ENCODE data around the gene ERBB4. TPM values are rescaled to one million over a fixed set of nuclear protein-coding genes. Genes with fewer than 3 reads are reported as not detected.

The ERBB4 gene
- total RNA-seq, 1 experiment from 2014 or later: 0.15 TPM

GRCh38 chr2:212330263-212330662 is 208.3 kb downstream of the ERBB4 start:
- no peak for DNase-seq (ENCODE audit: low read depth, low spot score)
- BruUV-seq (replicated peaks): no TSS peak
- Histone ChIP-seq H3K27ac (ENCODE audit: low read length) (no peak overlapping the region), H3K9me3 (ENCODE audit: control insufficient read depth, insufficient read depth, low read depth, low read length) (no peaks in the 10 kb centered on the region), H3K4me3 (ENCODE audit: low read depth in 2 of 2, low read length in 2 of 2) (no peak overlapping the region), H3K27me3 (ENCODE audit: control insufficient read depth, insufficient read depth, low read length) (no peaks in the 10 kb centered on the region), H3K4me1 (ENCODE audit: control insufficient read depth, insufficient read depth, low read length) (no peaks in the 10 kb centered on the region), H3K36me3 (ENCODE audit: control insufficient read depth, insufficient read depth, low read length) (no peaks in the 10 kb centered on the region)
- no peak for ATAC-seq
- intact Hi-C loops (cut with micrococcal nuclease; ENCODE audit: unreplicated experiment): no loop called here
- ChIA-PET CTCF (no interaction called here), POLR2A (no interaction called here)
- no peak for TF ChIP-seq TCF7L2 (IDR thresholded peaks at IDR 0.05; ENCODE audit: low read depth, low read length)
- TF ChIP-seq REST (IDR thresholded peaks at IDR 0.05; ENCODE audit: insufficient read depth in 1 of 2, low read depth in 2 of 2, low read length in 1 of 2): no peak
- no peak for TF ChIP-seq SIN3A (IDR thresholded peaks at IDR 0.05; ENCODE audit: borderline replicate concordance, insufficient read depth, low read depth, low read length)
- TF ChIP-seq CTCF (IDR thresholded peaks at IDR 0.05): no peak
- no peak for TF ChIP-seq POLR2AphosphoS5 (IDR thresholded peaks at IDR 0.05; ENCODE audit: low read depth, low read length)
- in situ Hi-C loops (cut with HindIII; ENCODE audit: low pct_unique_long_range_greater_than_20kb, low sequenced_read_pairs): no loop called here

GRCh38 chr2:212328712-212329496 is 209.7 kb downstream of the ERBB4 start:
- no peaks in the 10 kb centered on the region for H3K9me3 ChIP-seq (ENCODE audit: control insufficient read depth, insufficient read depth, low read depth, low read length)
- H3K4me1 ChIP-seq (ENCODE audit: control insufficient read depth, insufficient read depth, low read length): no peaks in the 10 kb centered on the region
- H3K27me3 ChIP-seq (ENCODE audit: control insufficient read depth, insufficient read depth, low read length): no peaks in the 10 kb centered on the region
- in situ Hi-C loops (cut with HindIII; ENCODE audit: low pct_unique_long_range_greater_than_20kb, low sequenced_read_pairs): no loop called here
- no peak overlapping the region for H3K4me3 ChIP-seq (ENCODE audit: low read depth in 2 of 2, low read length in 2 of 2)
- DNase-seq (ENCODE audit: low read depth, low spot score): no peak
- BruUV-seq (replicated peaks): no TSS peak
- ChIA-PET POLR2A (no interaction called here), CTCF (no interaction called here)
- ATAC-seq: no peak
- TF ChIP-seq POLR2AphosphoS5 (IDR thresholded peaks at IDR 0.05; ENCODE audit: low read depth, low read length): no peak
- no peak for TF ChIP-seq SIN3A (IDR thresholded peaks at IDR 0.05; ENCODE audit: borderline replicate concordance, insufficient read depth, low read depth, low read length)
- TF ChIP-seq CTCF (IDR thresholded peaks at IDR 0.05): no peak
- TF ChIP-seq TCF7L2 (IDR thresholded peaks at IDR 0.05; ENCODE audit: low read depth, low read length): no peak
- TF ChIP-seq REST (IDR thresholded peaks at IDR 0.05; ENCODE audit: insufficient read depth in 1 of 2, low read depth in 2 of 2, low read length in 1 of 2): no peak
- H3K27ac ChIP-seq (ENCODE audit: low read length): no peak overlapping the region
- intact Hi-C loops (cut with micrococcal nuclease; ENCODE audit: unreplicated experiment): no loop called here
- H3K36me3 ChIP-seq (ENCODE audit: control insufficient read depth, insufficient read depth, low read length): no peaks in the 10 kb centered on the region
